ENCODE measurements around the gene KIFAP3. TPM values are rescaled to one million over a fixed set of nuclear protein-coding genes. Genes with fewer than 3 reads are reported as not detected.
"Not testable (repeated sequence)": the region's sequence is repeated elsewhere in the genome, so short reads cannot be mapped to it uniquely, and the experiment has no call there.

KIFAP3 gene
- total RNA-seq, 1 donor from 2014 or later: 35.1 TPM

- H3K27ac Mint-ChIP-seq (ENCODE audit: unreplicated experiment): no peak overlapping the region
- no peak for DNase-seq (ENCODE audit: extremely low spot score, unreplicated experiment)
- TF ChIP-seq, protein P1, sequence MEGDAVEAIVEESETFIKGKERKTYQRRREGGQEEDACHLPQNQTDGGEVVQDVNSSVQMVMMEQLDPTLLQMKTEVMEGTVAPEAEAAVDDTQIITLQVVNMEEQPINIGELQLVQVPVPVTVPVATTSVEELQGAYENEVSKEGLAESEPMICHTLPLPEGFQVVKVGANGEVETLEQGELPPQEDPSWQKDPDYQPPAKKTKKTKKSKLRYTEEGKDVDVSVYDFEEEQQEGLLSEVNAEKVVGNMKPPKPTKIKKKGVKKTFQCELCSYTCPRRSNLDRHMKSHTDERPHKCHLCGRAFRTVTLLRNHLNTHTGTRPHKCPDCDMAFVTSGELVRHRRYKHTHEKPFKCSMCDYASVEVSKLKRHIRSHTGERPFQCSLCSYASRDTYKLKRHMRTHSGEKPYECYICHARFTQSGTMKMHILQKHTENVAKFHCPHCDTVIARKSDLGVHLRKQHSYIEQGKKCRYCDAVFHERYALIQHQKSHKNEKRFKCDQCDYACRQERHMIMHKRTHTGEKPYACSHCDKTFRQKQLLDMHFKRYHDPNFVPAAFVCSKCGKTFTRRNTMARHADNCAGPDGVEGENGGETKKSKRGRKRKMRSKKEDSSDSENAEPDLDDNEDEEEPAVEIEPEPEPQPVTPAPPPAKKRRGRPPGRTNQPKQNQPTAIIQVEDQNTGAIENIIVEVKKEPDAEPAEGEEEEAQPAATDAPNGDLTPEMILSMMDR (IDR thresholded peaks at IDR 0.05): no peak
- H3K4me1 Mint-ChIP-seq (ENCODE audit: unreplicated experiment): peaks cover 8% of the 10 kb centered on the region
- H3K4me3 Mint-ChIP-seq (ENCODE audit: unreplicated experiment): no peak overlapping the region
- no peaks in the 10 kb centered on the region for H3K9me3 Mint-ChIP-seq (ENCODE audit: unreplicated experiment)
- no peaks in the 10 kb centered on the region for H3K27me3 Mint-ChIP-seq (ENCODE audit: unreplicated experiment)
- H3K36me3 Mint-ChIP-seq (ENCODE audit: unreplicated experiment): peaks cover 15% of the 10 kb centered on the region
Observed at GRCh38 chr1:169924063-169924462, 150.4 kb downstream of the KIFAP3 start.

DNA sequence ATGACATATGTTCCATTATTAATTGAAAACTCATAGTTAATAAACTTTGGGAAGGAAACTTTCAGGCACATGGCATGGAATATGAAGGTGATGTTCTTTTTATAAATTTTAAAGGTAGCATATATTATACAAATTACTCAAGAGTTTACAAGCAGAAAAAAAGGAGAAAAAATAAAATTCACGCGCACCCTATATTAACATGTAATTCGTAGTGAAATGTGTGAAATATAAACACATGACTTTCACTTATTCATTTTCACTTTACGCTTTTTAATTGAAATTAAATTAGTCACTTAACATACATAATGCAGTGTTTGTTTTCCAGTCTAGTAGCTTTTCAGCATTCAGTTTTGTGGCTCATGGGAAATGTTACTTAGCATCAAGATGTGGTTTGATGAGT, 153.4 kb downstream of the KIFAP3 start:
- Mint-ChIP-seq H3K27ac (ENCODE audit: unreplicated experiment) (no peak overlapping the region), H3K4me1 (ENCODE audit: unreplicated experiment) (peaks cover 4% of the 10 kb centered on the region), H3K27me3 (ENCODE audit: unreplicated experiment) (no peaks in the 10 kb centered on the region), H3K4me3 (ENCODE audit: unreplicated experiment) (no peak overlapping the region), H3K36me3 (ENCODE audit: unreplicated experiment) (peaks cover 27% of the 10 kb centered on the region), H3K9me3 (ENCODE audit: unreplicated experiment) (no peaks in the 10 kb centered on the region)
- TF ChIP-seq, protein P1 (IDR thresholded peaks at IDR 0.05): no peak
- DNase-seq (ENCODE audit: extremely low spot score, unreplicated experiment): no peak

DNA sequence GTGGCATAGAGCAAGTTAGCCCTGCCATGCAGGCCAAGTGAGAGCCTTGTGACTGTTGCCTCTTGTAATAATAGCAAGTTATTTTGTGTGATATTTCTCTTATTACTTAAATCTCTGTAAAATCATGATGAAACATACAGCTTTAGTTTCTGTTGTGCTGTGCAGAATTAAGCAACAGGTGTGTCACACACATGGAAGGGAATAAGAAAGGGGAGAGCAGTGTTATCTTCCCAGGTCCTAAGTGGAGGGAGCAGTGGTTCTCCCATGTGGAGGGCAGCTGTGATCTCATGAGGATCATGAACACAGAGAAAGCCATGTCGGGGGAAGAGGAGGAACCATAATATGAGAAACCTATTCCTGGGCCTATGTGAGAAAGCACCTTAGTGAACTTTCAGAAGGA, 155.6 kb downstream of the KIFAP3 start:
- TF ChIP-seq, protein P1 (IDR thresholded peaks at IDR 0.05): no peak
- H3K36me3 Mint-ChIP-seq (ENCODE audit: unreplicated experiment): peaks cover 24% of the 10 kb centered on the region
- H3K27ac Mint-ChIP-seq (ENCODE audit: unreplicated experiment): no peak overlapping the region
- DNase-seq (ENCODE audit: extremely low spot score, unreplicated experiment): no peak
- no peaks in the 10 kb centered on the region for H3K27me3 Mint-ChIP-seq (ENCODE audit: unreplicated experiment)
- no peaks in the 10 kb centered on the region for H3K9me3 Mint-ChIP-seq (ENCODE audit: unreplicated experiment)
- no peak overlapping the region for H3K4me3 Mint-ChIP-seq (ENCODE audit: unreplicated experiment)
- H3K4me1 Mint-ChIP-seq (ENCODE audit: unreplicated experiment): peaks cover 19% of the 10 kb centered on the region

- Mint-ChIP-seq H3K36me3 (ENCODE audit: unreplicated experiment) (peaks cover 24% of the 10 kb centered on the region), H3K4me1 (ENCODE audit: unreplicated experiment) (peaks cover 19% of the 10 kb centered on the region)
- not testable (repeated sequence) for H3K4me3 Mint-ChIP-seq (ENCODE audit: unreplicated experiment); H3K27me3 Mint-ChIP-seq (ENCODE audit: unreplicated experiment); H3K9me3 Mint-ChIP-seq (ENCODE audit: unreplicated experiment); DNase-seq (ENCODE audit: extremely low spot score, unreplicated experiment); H3K27ac Mint-ChIP-seq (ENCODE audit: unreplicated experiment)
Observed at GRCh38 chr1:169918220-169918619, 156.3 kb downstream of the KIFAP3 start.

- DNase-seq (ENCODE audit: extremely low spot score, unreplicated experiment): no peak
- no peak overlapping the region for H3K4me3 Mint-ChIP-seq (ENCODE audit: unreplicated experiment)
- peaks cover 14% of the 10 kb centered on the region for H3K36me3 Mint-ChIP-seq (ENCODE audit: unreplicated experiment)
- H3K27ac Mint-ChIP-seq (ENCODE audit: unreplicated experiment): no peak overlapping the region
- H3K9me3 Mint-ChIP-seq (ENCODE audit: unreplicated experiment): no peaks in the 10 kb centered on the region
- TF ChIP-seq, protein P1 (IDR thresholded peaks at IDR 0.05): no peak
- no peaks in the 10 kb centered on the region for H3K27me3 Mint-ChIP-seq (ENCODE audit: unreplicated experiment)
- peaks cover 19% of the 10 kb centered on the region for H3K4me1 Mint-ChIP-seq (ENCODE audit: unreplicated experiment)
Observed at GRCh38 chr1:169915150-169915549, 159.3 kb downstream of the KIFAP3 start.

DNA sequence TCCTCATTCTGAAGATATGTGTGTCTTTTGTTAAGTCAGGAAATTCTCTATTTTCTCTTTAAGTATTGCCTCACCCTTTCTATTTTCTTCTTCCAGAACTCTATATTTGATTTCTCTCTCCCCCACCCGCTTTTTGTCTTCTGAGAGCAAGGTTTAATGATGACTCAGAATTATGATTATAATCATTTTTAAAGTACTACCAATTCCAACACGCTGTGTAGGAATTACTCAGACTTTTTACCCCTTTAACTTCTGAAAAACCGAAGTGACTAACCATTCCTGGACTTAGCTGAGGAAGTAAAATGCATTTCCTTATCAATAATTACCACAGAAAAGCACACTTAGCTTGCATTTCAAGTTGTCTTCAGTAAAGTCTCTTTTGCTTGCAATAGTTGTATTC, 160.0 kb downstream of the KIFAP3 start:
- DNase-seq (ENCODE audit: extremely low spot score, unreplicated experiment): no peak
- peaks cover 14% of the 10 kb centered on the region for H3K36me3 Mint-ChIP-seq (ENCODE audit: unreplicated experiment)
- H3K27me3 Mint-ChIP-seq (ENCODE audit: unreplicated experiment): no peaks in the 10 kb centered on the region
- TF ChIP-seq, protein P1 (IDR thresholded peaks at IDR 0.05): no peak
- peaks cover 19% of the 10 kb centered on the region for H3K4me1 Mint-ChIP-seq (ENCODE audit: unreplicated experiment)
- no peak overlapping the region for H3K4me3 Mint-ChIP-seq (ENCODE audit: unreplicated experiment)
- no peaks in the 10 kb centered on the region for H3K9me3 Mint-ChIP-seq (ENCODE audit: unreplicated experiment)
- peak overlapping the region; percentile 20 for H3K27ac Mint-ChIP-seq (ENCODE audit: unreplicated experiment)
